Measurements from ENCODE around the gene PRSS2. TPM values are rescaled to one million over a fixed set of nuclear protein-coding genes. Genes with fewer than 3 reads are reported as not detected.

Gene PRSS2
- polyA plus RNA-seq, 1 of the 3 experiments (the other 2 are of a cell fraction) = not detected

- TF ChIP-seq REST (IDR thresholded peaks at IDR 0.05; ENCODE audit: low read depth, low read length) (no peak), POLR2AphosphoS5 (IDR thresholded peaks at IDR 0.05; ENCODE audit: low read depth, low read length) (no peak)
These were observed 2.5 kb downstream of the PRSS2 start (continued) for GRCh38 chr7:142773230-142773629.

DNA sequence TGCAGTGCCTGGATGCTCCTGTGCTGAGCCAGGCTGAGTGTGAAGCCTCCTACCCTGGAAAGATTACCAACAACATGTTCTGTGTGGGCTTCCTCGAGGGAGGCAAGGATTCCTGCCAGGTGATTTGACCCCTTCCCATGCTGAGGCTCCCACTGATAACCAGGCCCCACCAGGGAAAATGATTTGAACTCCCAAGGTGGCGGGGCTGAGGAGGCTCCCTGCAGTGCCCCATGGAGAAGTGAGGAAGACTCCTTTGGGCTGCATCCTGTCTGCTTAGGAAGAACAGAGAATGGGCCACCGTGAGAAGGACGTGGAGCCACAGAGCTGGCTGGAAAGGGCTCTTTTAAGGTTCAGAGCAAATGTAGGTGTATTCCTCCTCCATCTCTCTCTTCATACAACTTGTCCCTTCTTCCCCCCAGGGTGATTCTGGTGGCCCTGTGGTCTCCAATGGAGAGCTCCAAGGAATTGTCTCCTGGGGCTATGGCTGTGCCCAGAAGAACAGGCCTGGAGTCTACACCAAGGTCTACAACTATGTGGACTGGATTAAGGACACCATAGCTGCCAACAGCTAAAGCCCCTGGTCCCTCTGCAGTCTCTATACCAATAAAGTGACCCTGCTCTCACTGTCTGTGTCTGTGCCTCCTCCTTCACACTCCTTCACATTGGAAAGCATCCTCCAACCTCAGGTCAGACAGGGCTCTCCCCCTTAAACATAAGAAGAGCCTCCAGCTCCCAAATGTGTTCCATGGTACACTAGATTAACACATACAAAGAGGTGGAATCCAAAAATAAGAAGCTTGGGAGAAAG, 3.4 kb downstream of the PRSS2 start:
- Histone ChIP-seq H3K4me1 (ENCODE audit: control insufficient read depth in 1 of 2, insufficient read depth in 2 of 2, low read depth in 1 of 2, low read length in 1 of 2) (no peaks in the 10 kb centered on the region), H3K4me3 (ENCODE audit: low read depth in 2 of 2, low read length in 1 of 2) (no peak overlapping the region), H2AFZ (ENCODE audit: low read depth) (no peak overlapping the region), H3K27me3 (ENCODE audit: insufficient read depth) (peaks cover 21% of the 10 kb centered on the region; the same call in 1 of the 2 replicates), H3K9me3 (no peaks in the 10 kb centered on the region), H3K79me2 (ENCODE audit: insufficient read depth) (no peaks in the 10 kb centered on the region), H3K9me2 (no peaks in the 10 kb centered on the region), H3K9ac (no peak overlapping the region), H4K20me1 (ENCODE audit: insufficient read depth) (no peaks in the 10 kb centered on the region), H3K4me2 (no peak overlapping the region), H3K36me3 (replicated peaks in 1 of 2; ENCODE audit: control insufficient read depth in 1 of 2, insufficient read depth in 2 of 2, low read length in 1 of 2) (no peaks in the 10 kb centered on the region), H3F3A (replicated peaks; ENCODE audit: insufficient read depth) (peaks cover 3% of the 10 kb centered on the region), H3K27ac (ENCODE audit: low read depth in 2 of 2, low read length in 1 of 2) (no peak overlapping the region)
- CTCF ChIA-PET = interaction anchor here (1.1 to 5.5 kb wide), 7 partner anchors 9 to 258 kb away, joined by 3 to 67 read pairs (median 4); no protein-coding TSS in a partner anchor
- POLR2A ChIA-PET = no interaction called here
- no peak for DNase-seq
- TF ChIP-seq, protein P1, sequence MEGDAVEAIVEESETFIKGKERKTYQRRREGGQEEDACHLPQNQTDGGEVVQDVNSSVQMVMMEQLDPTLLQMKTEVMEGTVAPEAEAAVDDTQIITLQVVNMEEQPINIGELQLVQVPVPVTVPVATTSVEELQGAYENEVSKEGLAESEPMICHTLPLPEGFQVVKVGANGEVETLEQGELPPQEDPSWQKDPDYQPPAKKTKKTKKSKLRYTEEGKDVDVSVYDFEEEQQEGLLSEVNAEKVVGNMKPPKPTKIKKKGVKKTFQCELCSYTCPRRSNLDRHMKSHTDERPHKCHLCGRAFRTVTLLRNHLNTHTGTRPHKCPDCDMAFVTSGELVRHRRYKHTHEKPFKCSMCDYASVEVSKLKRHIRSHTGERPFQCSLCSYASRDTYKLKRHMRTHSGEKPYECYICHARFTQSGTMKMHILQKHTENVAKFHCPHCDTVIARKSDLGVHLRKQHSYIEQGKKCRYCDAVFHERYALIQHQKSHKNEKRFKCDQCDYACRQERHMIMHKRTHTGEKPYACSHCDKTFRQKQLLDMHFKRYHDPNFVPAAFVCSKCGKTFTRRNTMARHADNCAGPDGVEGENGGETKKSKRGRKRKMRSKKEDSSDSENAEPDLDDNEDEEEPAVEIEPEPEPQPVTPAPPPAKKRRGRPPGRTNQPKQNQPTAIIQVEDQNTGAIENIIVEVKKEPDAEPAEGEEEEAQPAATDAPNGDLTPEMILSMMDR (IDR thresholded peaks at IDR 0.05) = no peak
- TF ChIP-seq ZBTB33 (IDR thresholded peaks at IDR 0.05; ENCODE audit: borderline replicate concordance, low read depth) (no peak), RAD21 (IDR thresholded peaks at IDR 0.05; ENCODE audit: low read length) (no peak), JUND (IDR thresholded peaks at IDR 0.05) (no peak), FOXM1 (IDR thresholded peaks at IDR 0.05; ENCODE audit: low read depth) (no peak), MXI1 (IDR thresholded peaks at IDR 0.05; ENCODE audit: low read depth, low read length) (no peak)
- WGBS (ENCODE audit: low lambda C conversion rate) = 30% methylated on average over 4 of the region's 4 CpGs
